Central memory CD8-positive, alpha-beta T cell (primary cell): ENCODE measurements around the gene INPP4A.
"Not testable (repeated sequence)": the region's sequence is repeated elsewhere in the genome, so short reads cannot be mapped to it uniquely, and the experiment has no call there.

ENCODE experiments used
- ATAC-seq: fragments of 150-1000 bp; cut with Tn5 transposase; replicated peaks from 2 replicates; pipeline ENCODE4 v1.10.0; 2022; ENCODE audit warnings: mild to moderate bottlenecking, moderate FRiP score, moderate number of reproducible peaks; ENCODE audit not compliant: poor library complexity, severe bottlenecking; ENCODE audit errors: extremely low read depth
- DNase-seq, 2 donors: peaks; one replicate each; pipeline ENCODE4 v3.0.0; 2021; ENCODE audit warnings: low spot score in 2 of 2
- H3K27ac Mint-ChIP-seq: one replicate; pipeline ENCODE4 v1.8.0; 2022; ENCODE audit warnings: low read depth, mild to moderate bottlenecking, moderate library complexity, mixed read lengths
- H3K27me3 Mint-ChIP-seq: one replicate; pipeline ENCODE4 v1.8.0; 2022; ENCODE audit warnings: mixed read lengths
- H3K36me3 Mint-ChIP-seq: one replicate; pipeline ENCODE4 v1.8.0; 2022; ENCODE audit warnings: mild to moderate bottlenecking, moderate library complexity, mixed read lengths; ENCODE audit not compliant: insufficient read depth
- H3K4me1 Mint-ChIP-seq: one replicate; pipeline ENCODE4 v1.8.0; 2022; ENCODE audit warnings: mixed read lengths
- H3K4me3 Mint-ChIP-seq: one replicate; pipeline ENCODE4 v1.8.0; 2022; ENCODE audit warnings: mild to moderate bottlenecking, moderate library complexity, mixed read lengths
- H3K9me3 Mint-ChIP-seq: one replicate; pipeline ENCODE4 v1.8.0; 2022; ENCODE audit warnings: mixed read lengths

INPP4A gene

GRCh38 chr2:98444436-98445176 lies at the start of gene INPP4A:
Gene INPP4A, plus strand, starts transcription at chr2:98444858. Its CDS starts 75,191 bp downstream, at chr2:98520049.
- Mint-ChIP-seq H3K36me3 (peaks cover 12% of the 10 kb centered on the region), H3K27ac (peak within 1 kb of the TSS; percentile 92), H3K4me1 (peaks cover 38% of the 10 kb centered on the region), H3K4me3 (peak within 1 kb of the TSS; percentile 99), H3K27me3 (no peaks in the 10 kb centered on the region), H3K9me3 (peaks cover 4% of the 10 kb centered on the region)
- ATAC-seq (peak; percentile 57), DNase-seq (peak; percentile 58 to 60)

DNA sequence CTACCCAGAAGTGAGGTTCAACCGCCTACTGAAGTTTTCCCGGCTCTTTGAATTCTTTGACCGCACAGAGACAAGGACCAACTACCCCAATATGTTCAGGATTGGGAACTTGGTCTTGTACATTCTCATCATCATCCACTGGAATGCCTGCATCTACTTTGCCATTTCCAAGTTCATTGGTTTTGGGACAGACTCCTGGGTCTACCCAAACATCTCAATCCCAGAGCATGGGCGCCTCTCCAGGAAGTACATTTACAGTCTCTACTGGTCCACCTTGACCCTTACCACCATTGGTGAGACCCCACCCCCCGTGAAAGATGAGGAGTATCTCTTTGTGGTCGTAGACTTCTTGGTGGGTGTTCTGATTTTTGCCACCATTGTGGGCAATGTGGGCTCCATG lies 48.7 kb upstream of the INPP4A start:
- Mint-ChIP-seq H3K27me3 (peaks cover 73% of the 10 kb centered on the region), H3K4me3 (no peak overlapping the region), H3K4me1 (no peaks in the 10 kb centered on the region), H3K9me3 (no peaks in the 10 kb centered on the region), H3K27ac (no peak overlapping the region), H3K36me3 (no peaks in the 10 kb centered on the region)
- DNase-seq, result no peak
- no peak for ATAC-seq

DNA sequence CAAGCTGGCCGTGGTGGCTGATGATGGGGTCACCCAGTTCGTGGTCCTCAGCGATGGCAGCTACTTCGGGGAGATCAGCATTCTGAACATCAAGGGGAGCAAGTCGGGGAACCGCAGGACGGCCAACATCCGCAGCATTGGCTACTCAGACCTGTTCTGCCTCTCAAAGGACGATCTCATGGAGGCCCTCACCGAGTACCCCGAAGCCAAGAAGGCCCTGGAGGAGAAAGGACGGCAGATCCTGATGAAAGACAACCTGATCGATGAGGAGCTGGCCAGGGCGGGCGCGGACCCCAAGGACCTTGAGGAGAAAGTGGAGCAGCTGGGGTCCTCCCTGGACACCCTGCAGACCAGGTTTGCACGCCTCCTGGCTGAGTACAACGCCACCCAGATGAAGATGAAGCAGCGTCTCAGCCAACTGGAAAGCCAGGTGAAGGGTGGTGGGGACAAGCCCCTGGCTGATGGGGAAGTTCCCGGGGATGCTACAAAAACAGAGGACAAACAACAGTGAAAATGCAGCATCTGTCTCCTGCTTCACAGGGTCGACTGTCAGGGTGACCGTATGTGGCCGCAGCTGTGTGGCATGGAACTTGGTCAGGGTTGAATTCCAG lies 47.8 kb upstream of the INPP4A start:
- Mint-ChIP-seq H3K36me3 (no peaks in the 10 kb centered on the region), H3K27ac (no peak overlapping the region), H3K9me3 (no peaks in the 10 kb centered on the region), H3K4me3 (no peak overlapping the region), H3K4me1 (no peaks in the 10 kb centered on the region), H3K27me3 (peaks cover 78% of the 10 kb centered on the region)
- no peak for DNase-seq
- no peak for ATAC-seq

DNA sequence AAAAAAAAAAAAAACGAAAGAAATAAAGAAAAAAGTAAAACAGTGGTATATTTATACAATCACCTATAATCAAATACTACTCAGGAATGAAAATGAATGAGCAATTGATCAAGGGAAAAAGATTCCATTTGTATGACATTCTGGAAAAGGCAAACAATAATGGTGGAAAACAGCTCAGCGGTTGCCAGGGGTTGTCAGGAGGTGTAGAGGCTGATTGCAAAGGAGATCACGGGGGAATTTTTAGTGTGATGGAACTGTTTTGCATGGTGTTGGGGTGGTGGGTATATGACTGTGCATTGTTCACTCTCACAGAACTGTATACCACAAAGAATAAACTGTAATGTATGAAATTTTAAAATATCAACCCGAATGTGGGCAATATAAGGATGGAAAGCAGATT lies 45.5 kb upstream of the INPP4A start:
- H3K27ac Mint-ChIP-seq, result no peak overlapping the region

GRCh38 chr2:98403878-98404277 lies 40.8 kb upstream of the INPP4A start:
- no peak for DNase-seq
- H3K9me3 Mint-ChIP-seq, result no peaks in the 10 kb centered on the region
- no peaks in the 10 kb centered on the region for H3K4me1 Mint-ChIP-seq
- ATAC-seq, result no peak
- peaks cover 33% of the 10 kb centered on the region for H3K27me3 Mint-ChIP-seq
- no peak overlapping the region for H3K4me3 Mint-ChIP-seq
- H3K27ac Mint-ChIP-seq, result no peak overlapping the region
- H3K36me3 Mint-ChIP-seq, result no peaks in the 10 kb centered on the region

More for the DNA sequence above, 45.5 kb upstream of the INPP4A start:
- Mint-ChIP-seq H3K9me3 (no peaks in the 10 kb centered on the region), H3K4me1 (no peaks in the 10 kb centered on the region), H3K36me3 (no peaks in the 10 kb centered on the region), H3K4me3 (no peak overlapping the region), H3K27me3 (peaks cover 73% of the 10 kb centered on the region)
- ATAC-seq (no peak), DNase-seq (no peak)

GRCh38 chr2:98404556-98405250 lies 40.0 kb upstream of the INPP4A start:
- DNase-seq, result no peak
- Mint-ChIP-seq H3K27me3 (peaks cover 25% of the 10 kb centered on the region), H3K4me1 (no peaks in the 10 kb centered on the region), H3K27ac (no peak overlapping the region), H3K36me3 (no peaks in the 10 kb centered on the region), H3K9me3 (no peaks in the 10 kb centered on the region), H3K4me3 (no peak overlapping the region)
- no peak for ATAC-seq

GRCh38 chr2:98405301-98405700 lies 39.4 kb upstream of the INPP4A start:
- ATAC-seq (no peak), DNase-seq (no peak)
- H3K9me3 Mint-ChIP-seq, result no peaks in the 10 kb centered on the region
- peaks cover 19% of the 10 kb centered on the region for H3K27me3 Mint-ChIP-seq
- H3K36me3 Mint-ChIP-seq, result no peaks in the 10 kb centered on the region
- H3K4me1 Mint-ChIP-seq, result no peaks in the 10 kb centered on the region
- no peak overlapping the region for H3K4me3 Mint-ChIP-seq
- no peak overlapping the region for H3K27ac Mint-ChIP-seq

GRCh38 chr2:98408155-98408554 lies 36.5 kb upstream of the INPP4A start:
- no peaks in the 10 kb centered on the region for H3K9me3 Mint-ChIP-seq
- ATAC-seq, result no peak
- H3K36me3 Mint-ChIP-seq, result no peaks in the 10 kb centered on the region
- H3K27ac Mint-ChIP-seq, result no peak overlapping the region
- peaks cover 5% of the 10 kb centered on the region for H3K4me1 Mint-ChIP-seq
- no peak for DNase-seq
- no peaks in the 10 kb centered on the region for H3K27me3 Mint-ChIP-seq
- H3K4me3 Mint-ChIP-seq, result no peak overlapping the region

- H3K36me3 Mint-ChIP-seq, result no peaks in the 10 kb centered on the region
- H3K27ac Mint-ChIP-seq, result no peak overlapping the region
- DNase-seq (peak; percentile 30 to 58), ATAC-seq (peak; percentile 80)
- H3K9me3 Mint-ChIP-seq, result no peaks in the 10 kb centered on the region
- no peaks in the 10 kb centered on the region for H3K27me3 Mint-ChIP-seq
- peaks cover 5% of the 10 kb centered on the region for H3K4me1 Mint-ChIP-seq
- H3K4me3 Mint-ChIP-seq, result no peak overlapping the region
These were observed 31.8 kb upstream of the INPP4A start for GRCh38 chr2:98412751-98413458.

- not testable (repeated sequence) for H3K9me3 Mint-ChIP-seq, H3K36me3 Mint-ChIP-seq, H3K4me3 Mint-ChIP-seq, H3K4me1 Mint-ChIP-seq, DNase-seq, ATAC-seq, H3K27me3 Mint-ChIP-seq
- peak overlapping the region; percentile 57 for H3K27ac Mint-ChIP-seq
These were observed 30.4 kb upstream of the INPP4A start for GRCh38 chr2:98414246-98414645.

DNA sequence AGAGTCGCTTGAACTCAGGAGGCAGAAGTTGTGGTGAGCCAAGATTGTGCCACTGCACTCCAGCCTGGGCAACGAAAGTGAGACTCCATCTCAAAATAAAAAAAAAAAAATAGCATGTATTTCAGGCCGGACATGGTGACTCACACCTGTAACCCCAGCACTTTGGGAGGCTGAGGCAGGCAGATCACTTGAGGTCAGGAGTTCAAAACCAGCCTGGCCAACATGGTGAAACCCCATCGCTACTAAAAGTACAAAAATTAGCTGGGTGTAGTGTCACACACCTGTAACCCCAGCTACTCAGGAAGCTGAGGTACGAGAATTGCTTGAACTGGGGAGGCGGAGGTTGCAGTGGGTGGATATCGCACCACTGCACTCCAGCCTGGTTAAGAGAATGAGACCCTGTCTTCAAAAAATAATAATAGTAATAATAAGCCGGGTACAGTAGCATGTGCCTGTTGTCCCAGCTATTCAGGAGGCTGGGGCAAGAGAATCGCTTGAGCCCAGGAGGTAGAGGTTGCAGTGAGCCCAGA lies 28.9 kb upstream of the INPP4A start:
- H3K9me3 Mint-ChIP-seq, H3K27me3 Mint-ChIP-seq, H3K4me1 Mint-ChIP-seq, ATAC-seq, H3K27ac Mint-ChIP-seq, DNase-seq, H3K4me3 Mint-ChIP-seq, H3K36me3 Mint-ChIP-seq: not testable (repeated sequence)

DNA sequence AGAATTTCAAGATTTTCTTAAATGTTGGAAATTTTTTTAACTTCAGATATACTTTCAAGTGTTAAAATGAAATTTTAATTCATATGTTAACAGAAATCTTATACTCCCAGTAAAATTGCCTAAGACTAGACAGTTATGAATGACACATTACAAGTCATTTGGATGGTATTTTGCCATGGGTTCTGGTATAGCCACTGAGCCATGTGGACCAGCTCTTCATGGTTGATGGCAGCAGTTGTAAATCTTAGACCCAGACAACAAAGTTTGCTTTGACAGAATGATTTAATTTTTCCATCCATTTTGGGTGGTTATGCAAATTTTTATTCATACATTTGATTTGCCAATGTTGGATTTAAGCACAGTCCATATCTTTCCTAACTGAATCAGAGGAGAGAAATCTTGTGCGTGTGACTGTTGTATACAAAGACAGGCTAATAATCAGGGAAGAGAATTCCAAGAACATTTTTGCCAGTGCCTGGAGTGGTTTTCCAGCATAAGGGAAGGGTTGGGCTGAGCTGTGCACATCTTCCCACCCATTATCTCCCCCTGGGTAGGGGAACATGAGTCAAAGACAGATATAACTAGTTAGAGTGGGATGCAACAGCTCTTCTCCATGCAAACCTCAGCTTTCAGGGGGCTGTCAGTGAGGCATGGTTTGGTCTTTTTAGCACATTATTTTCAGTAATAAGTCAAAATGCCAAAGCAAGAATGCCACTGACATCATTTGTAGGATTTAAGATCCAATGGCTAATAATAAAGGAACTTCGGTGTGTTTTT lies 28.1 kb upstream of the INPP4A start:
- peaks cover 5% of the 10 kb centered on the region for H3K4me1 Mint-ChIP-seq
- ATAC-seq, result no peak
- H3K27me3 Mint-ChIP-seq, result no peaks in the 10 kb centered on the region
- DNase-seq, result no peak
- no peak overlapping the region for H3K27ac Mint-ChIP-seq
- no peaks in the 10 kb centered on the region for H3K36me3 Mint-ChIP-seq
- H3K9me3 Mint-ChIP-seq, result no peaks in the 10 kb centered on the region
- H3K4me3 Mint-ChIP-seq, result no peak overlapping the region
